Middle frontal gyrus (tissue), 1 donor: Measurements from ENCODE around the gene CREBBP.
A peak's percentile ranks its signal among the peaks of the same experiment; 100 is the strongest.
"Not testable (repeated sequence)": the region's sequence is repeated elsewhere in the genome, so short reads cannot be mapped to it uniquely, and the experiment has no call there.

Experiments
- DNase-seq: peaks from one replicate; pipeline ENCODE4 v3.0.0-alpha.2; 2015; ENCODE audit warnings: low spot score; ENCODE audit errors: extremely low spot score

Gene CREBBP

GRCh38 chr16:3715430-3715829, 165.1 kb downstream of the CREBBP start:
- DNase-seq: no peak

- not testable (repeated sequence) for DNase-seq
Observed at GRCh38 chr16:3714378-3714777, 166.1 kb downstream of the CREBBP start.

- DNase-seq: no peak
Observed at GRCh38 chr16:3713587-3714242, 166.8 kb downstream of the CREBBP start.

- DNase-seq: no peak
Observed at GRCh38 chr16:3712861-3713372, 167.6 kb downstream of the CREBBP start.

GRCh38 chr16:3706253-3707012, 174.1 kb downstream of the CREBBP start:
- DNase-seq: no peak

GRCh38 chr16:3702082-3702481, 178.4 kb downstream of the CREBBP start:
- DNase-seq: no peak

- no peak for DNase-seq
Observed at GRCh38 chr16:3701531-3701930, 179.0 kb downstream of the CREBBP start.

- DNase-seq: no peak
Observed at GRCh38 chr16:3698941-3699340, 181.6 kb downstream of the CREBBP start.

- DNase-seq: no peak
Observed at GRCh38 chr16:3696425-3697218, 183.9 kb downstream of the CREBBP start.

- DNase-seq: no peak
Observed at GRCh38 chr16:3695610-3696369, 184.7 kb downstream of the CREBBP start.

- DNase-seq: no peak
Observed at GRCh38 chr16:3694051-3694450, 186.5 kb downstream of the CREBBP start.

GRCh38 chr16:3691761-3692160, 188.8 kb downstream of the CREBBP start:
- no peak for DNase-seq

GRCh38 chr16:3690980-3691720, 189.4 kb downstream of the CREBBP start:
- no peak for DNase-seq

- peak; percentile 66 for DNase-seq
Observed at GRCh38 chr16:3690470-3690928, 190.0 kb downstream of the CREBBP start.

GRCh38 chr16:3689731-3690130, 190.8 kb downstream of the CREBBP start:
- no peak for DNase-seq

GRCh38 chr16:3687792-3688191, 192.7 kb downstream of the CREBBP start:
- DNase-seq: no peak

GRCh38 chr16:3687021-3687420, 193.5 kb downstream of the CREBBP start:
- no peak for DNase-seq

GRCh38 chr16:3681206-3681605, 199.3 kb downstream of the CREBBP start:
- DNase-seq: no peak

GRCh38 chr16:3677994-3678393, 202.5 kb downstream of the CREBBP start:
- no peak for DNase-seq

GRCh38 chr16:3675601-3676130, 204.8 kb downstream of the CREBBP start:
- no peak for DNase-seq
